Lower leg skin (tissue), 3 donors: Measurements from ENCODE around the gene NKAIN2.

Experiments
- CTCF ChIP-seq, 3 donors: fragments of 450-650 bp; IDR thresholded peaks; one replicate each; pipeline ENCODE4 v1.5.1; 2016; ENCODE audit warnings: antibody characterized with exemption in 3 of 3, mild to moderate bottlenecking in 3 of 3, moderate library complexity in 2 of 3
- POLR2A ChIP-seq, 2 donors: fragments of 450-650 bp; IDR thresholded peaks; one replicate each; pipeline ENCODE4 v1.6.1; 2016 to 2017; ENCODE audit warnings: antibody characterized with exemption in 2 of 2, mild to moderate bottlenecking in 1 of 2, moderate library complexity in 1 of 2

- TF ChIP-seq CTCF (IDR thresholded peaks at IDR 0.05) (no peak), POLR2A (IDR thresholded peaks at IDR 0.05) (no peak)
Observed at GRCh38 chr6:124446961-124447360, 643.3 kb downstream of the NKAIN2 start.
